Measurements from ENCODE around the gene CFAP46. TPM values are rescaled to one million over a fixed set of nuclear protein-coding genes. Genes with fewer than 3 reads are reported as not detected.

Gene CFAP46
- total and polyA plus RNA-seq, 2 donors from 2014 or later, result 3.8 to 8.3 TPM

GRCh38 chr10:132990684-132991545 lies 48.5 kb upstream of the CFAP46 start:
- Histone ChIP-seq H3K27me3 (ENCODE audit: control insufficient read depth, insufficient read depth, low read length) (no peaks in the 10 kb centered on the region), H3K4me3 (ENCODE audit: low read length in 3 of 3) (no peak overlapping the region), H3K27ac (ENCODE audit: low read depth in 2 of 2, low read length in 2 of 2) (no peak overlapping the region), H3K4me1 (ENCODE audit: control insufficient read depth in 2 of 3, insufficient read depth in 2 of 3, low read depth in 1 of 3, low read length in 3 of 3) (no peaks in the 10 kb centered on the region), H3K9ac (ENCODE audit: low read length in 3 of 3) (no peak overlapping the region), H3K9me3 (ENCODE audit: control insufficient read depth in 2 of 3, insufficient read depth in 1 of 3, low read length in 3 of 3) (no peaks in the 10 kb centered on the region), H3K36me3 (ENCODE audit: control insufficient read depth in 2 of 3, insufficient read depth in 3 of 3, low read length in 3 of 3) (no peaks in the 10 kb centered on the region)
- TF ChIP-seq CTCF (IDR thresholded peaks at IDR 0.05; ENCODE audit: borderline replicate concordance, extremely low read depth, insufficient read depth), result no peak
- peak in 1 of 5 donors; percentile 71 for DNase-seq
- FAIRE-seq, result no peak
- intact Hi-C loops (cut with DNase I), result no loop called here

GRCh38 chr10:132989476-132990415 lies 47.4 kb upstream of the CFAP46 start:
- no peak for FAIRE-seq
- Histone ChIP-seq H3K4me3 (ENCODE audit: low read length in 3 of 3) (no peak overlapping the region), H3K36me3 (ENCODE audit: control insufficient read depth in 2 of 3, insufficient read depth in 3 of 3, low read length in 3 of 3) (no peaks in the 10 kb centered on the region), H3K9me3 (ENCODE audit: control insufficient read depth in 2 of 3, insufficient read depth in 1 of 3, low read length in 3 of 3) (no peaks in the 10 kb centered on the region), H3K27me3 (ENCODE audit: control insufficient read depth, insufficient read depth, low read length) (no peaks in the 10 kb centered on the region), H3K4me1 (ENCODE audit: control insufficient read depth in 2 of 3, insufficient read depth in 2 of 3, low read depth in 1 of 3, low read length in 3 of 3) (no peaks in the 10 kb centered on the region), H3K27ac (ENCODE audit: low read depth in 2 of 2, low read length in 2 of 2) (no peak overlapping the region), H3K9ac (ENCODE audit: low read length in 3 of 3) (no peak overlapping the region)
- no peak for TF ChIP-seq CTCF (IDR thresholded peaks at IDR 0.05; ENCODE audit: borderline replicate concordance, extremely low read depth, insufficient read depth)
- intact Hi-C loops (cut with DNase I), result no loop called here
- peak in 1 of 5 donors; percentile 57 for DNase-seq

- no peak overlapping the region for H3K27ac ChIP-seq (ENCODE audit: low read depth in 2 of 2, low read length in 2 of 2)
- no peaks in the 10 kb centered on the region for H3K9me3 ChIP-seq (ENCODE audit: control insufficient read depth in 2 of 3, insufficient read depth in 1 of 3, low read length in 3 of 3)
- intact Hi-C loops (cut with DNase I), result no loop called here
- H3K4me1 ChIP-seq (ENCODE audit: control insufficient read depth in 2 of 3, insufficient read depth in 2 of 3, low read depth in 1 of 3, low read length in 3 of 3), result no peaks in the 10 kb centered on the region
- no peaks in the 10 kb centered on the region for H3K36me3 ChIP-seq (ENCODE audit: control insufficient read depth in 2 of 3, insufficient read depth in 3 of 3, low read length in 3 of 3)
- TF ChIP-seq CTCF (IDR thresholded peaks at IDR 0.05; ENCODE audit: borderline replicate concordance, extremely low read depth, insufficient read depth), result no peak
- peak in 1 of 5 donors; percentile 45 for DNase-seq
- H3K27me3 ChIP-seq (ENCODE audit: control insufficient read depth, insufficient read depth, low read length), result no peaks in the 10 kb centered on the region
- H3K4me3 ChIP-seq (ENCODE audit: low read length in 3 of 3), result no peak overlapping the region
- no peak overlapping the region for H3K9ac ChIP-seq (ENCODE audit: low read length in 3 of 3)
- FAIRE-seq, result no peak
Observed at GRCh38 chr10:132988988-132989387, 46.6 kb upstream of the CFAP46 start.
